H9 (cell line): Measurements from ENCODE around the gene DHH. TPM values are rescaled to one million over a fixed set of nuclear protein-coding genes. Genes with fewer than 3 reads are reported as not detected.

Experiments
- DNase-seq: peaks from one replicate; pipeline ENCODE4 v3.0.0-alpha.2; 2017
- H2AFZ ChIP-seq: one replicate; pipeline ENCODE4 v1.6.1; 2013; ENCODE audit warnings: mild to moderate bottlenecking, low read length, control low read depth, moderate library complexity
- H2AK5ac ChIP-seq: 2 replicates; pipeline ENCODE4 v1.6.1; 2013; ENCODE audit warnings: low read length, control low read depth, mixed read lengths; ENCODE audit not compliant: insufficient read length
- H2BK120ac ChIP-seq: one replicate; pipeline ENCODE4 v1.6.1; 2013; ENCODE audit warnings: low read depth, mild to moderate bottlenecking, low read length, control low read depth, inconsistent platforms; ENCODE audit not compliant: poor library complexity, severe bottlenecking
- H2BK12ac ChIP-seq: 2 replicates; pipeline ENCODE4 v1.6.1; 2013; ENCODE audit warnings: low read length, control low read depth, mixed read lengths, low read depth; ENCODE audit not compliant: insufficient read length
- H2BK15ac ChIP-seq: 2 replicates; pipeline ENCODE4 v1.6.1; 2013; ENCODE audit warnings: low read depth, low read length, control low read depth
- H2BK20ac ChIP-seq: one replicate; pipeline ENCODE4 v1.6.1; 2013; ENCODE audit warnings: low read depth, mild to moderate bottlenecking, low read length, control low read depth, inconsistent platforms; ENCODE audit not compliant: poor library complexity, severe bottlenecking
- H2BK5ac ChIP-seq: 2 replicates; pipeline ENCODE4 v1.6.1; 2013; ENCODE audit warnings: low read length, control low read depth, mixed read lengths; ENCODE audit not compliant: insufficient read length
- H3K14ac ChIP-seq: 2 replicates; pipeline ENCODE4 v1.6.1; 2013; ENCODE audit warnings: low read length, control low read depth; ENCODE audit not compliant: insufficient read depth
- H3K18ac ChIP-seq: 2 replicates; pipeline ENCODE4 v1.6.1; 2013; ENCODE audit warnings: low read depth, mild to moderate bottlenecking, mixed read lengths, low read length, control low read depth; ENCODE audit not compliant: insufficient read length
- H3K23ac ChIP-seq: 2 replicates; pipeline ENCODE4 v1.6.1; 2013; ENCODE audit warnings: low read length, control low read depth, mixed read lengths, low read depth; ENCODE audit not compliant: insufficient read length
- H3K23me2 ChIP-seq: 2 replicates; pipeline ENCODE4 v1.6.1; 2013; ENCODE audit warnings: low read depth, mild to moderate bottlenecking, mixed read lengths, low read length, control low read depth; ENCODE audit not compliant: insufficient read length, poor library complexity, severe bottlenecking
- H3K27ac ChIP-seq: 2 replicates; pipeline ENCODE4 v1.5.1; 2013; ENCODE audit warnings: low read length, control low read depth, mixed read lengths, low read depth; ENCODE audit not compliant: insufficient read length
- H3K27me3 ChIP-seq: 2 replicates; pipeline ENCODE4 v1.6.1; 2013; ENCODE audit warnings: low read length, control low read depth, inconsistent platforms; ENCODE audit not compliant: insufficient read depth
- H3K4ac ChIP-seq: 2 replicates; pipeline ENCODE4 v1.6.1; 2013; ENCODE audit warnings: low read depth, mild to moderate bottlenecking, control low read depth, inconsistent platforms, low read length, moderate library complexity
- H3K4me1 ChIP-seq: 2 replicates; pipeline ENCODE4 v1.6.1; 2013; ENCODE audit warnings: low read length, control low read depth, inconsistent platforms; ENCODE audit not compliant: insufficient read depth
- H3K4me2 ChIP-seq: 2 replicates; pipeline ENCODE4 v1.6.1; 2013; ENCODE audit warnings: low read length, control low read depth, mixed read lengths; ENCODE audit not compliant: insufficient read length, insufficient read depth
- H3K56ac ChIP-seq: 2 replicates; pipeline ENCODE4 v1.6.1; 2013; ENCODE audit warnings: low read depth, mild to moderate bottlenecking, mixed read lengths, low read length, control low read depth; ENCODE audit not compliant: insufficient read length
- H3K79me1 ChIP-seq: 2 replicates; pipeline ENCODE4 v1.6.1; 2013; ENCODE audit warnings: low read depth, mild to moderate bottlenecking, moderate library complexity, low read length, control low read depth, inconsistent platforms; ENCODE audit not compliant: insufficient read depth, poor library complexity, severe bottlenecking
- H3K79me2 ChIP-seq: 2 replicates; pipeline ENCODE4 v1.6.1; 2013; ENCODE audit warnings: low read length, control low read depth, inconsistent platforms; ENCODE audit not compliant: insufficient read depth
- H3K9ac ChIP-seq: 2 replicates; pipeline ENCODE4 v1.6.1; 2013; ENCODE audit warnings: low read length, control low read depth, mixed read lengths; ENCODE audit not compliant: insufficient read length; ENCODE audit errors: extremely low read depth
- H3K9me3 ChIP-seq: one replicate; pipeline ENCODE4 v1.6.1; 2013; ENCODE audit warnings: low read depth, low read length, inconsistent platforms; ENCODE audit not compliant: control insufficient read depth
- H3T11ph ChIP-seq: one replicate; pipeline ENCODE4 v1.6.1; 2013; ENCODE audit warnings: mild to moderate bottlenecking, low read length, control low read depth, inconsistent platforms
- H4K20me1 ChIP-seq: one replicate; pipeline ENCODE4 v1.6.1; 2013; ENCODE audit not compliant: control insufficient read depth, insufficient read length, insufficient read depth
- H4K5ac ChIP-seq: 2 replicates; pipeline ENCODE4 v1.6.1; 2013; ENCODE audit warnings: low read depth, mild to moderate bottlenecking, mixed read lengths, low read length, control low read depth; ENCODE audit not compliant: insufficient read length
- H4K8ac ChIP-seq: replicated peaks from 2 replicates; pipeline ENCODE4 v1.6.1; 2013; ENCODE audit warnings: low read length, control low read depth, mixed read lengths, low read depth; ENCODE audit not compliant: insufficient read length
- H4K91ac ChIP-seq: 2 replicates; pipeline ENCODE4 v1.6.1; 2013; ENCODE audit warnings: low read depth, mild to moderate bottlenecking, moderate library complexity, mixed read lengths, low read length, control low read depth; ENCODE audit not compliant: insufficient read length
- H3K27ac Mint-ChIP-seq, 3 experiments: 2 replicates in 2 of 3; 3 replicates in 1 of 3; pipeline ENCODE4 v1.8.0; 2020 to 2021; ENCODE audit warnings: mixed read lengths in 3 of 3, mild to moderate bottlenecking in 1 of 3, moderate library complexity in 1 of 3
- H3K27me3 Mint-ChIP-seq: 2 replicates; pipeline ENCODE4 v1.8.0; 2021; ENCODE audit warnings: low read depth, mild to moderate bottlenecking, moderate library complexity, mixed read lengths
- H3K36me3 Mint-ChIP-seq, 3 experiments: 2 replicates in 2 of 3; 3 replicates in 1 of 3; pipeline ENCODE4 v1.8.0; 2020 to 2021; ENCODE audit warnings: low read depth in 3 of 3, mixed read lengths in 3 of 3; ENCODE audit not compliant: insufficient read depth in 1 of 3
- H3K4me1 Mint-ChIP-seq, 2 experiments: 2 replicates each; pipeline ENCODE4 v1.8.0; 2020; ENCODE audit warnings: mixed read lengths in 2 of 2
- H3K4me3 Mint-ChIP-seq, 2 experiments: 2 replicates in 1 of 2; 3 replicates in 1 of 2; pipeline ENCODE4 v1.8.0; 2020 to 2021; ENCODE audit warnings: mild to moderate bottlenecking in 2 of 2, mixed read lengths in 2 of 2, moderate library complexity in 1 of 2
- H3K9me3 Mint-ChIP-seq, 2 experiments: 2 replicates in 1 of 2; 3 replicates in 1 of 2; pipeline ENCODE4 v1.8.0; 2020; ENCODE audit warnings: mild to moderate bottlenecking in 2 of 2, mixed read lengths in 2 of 2, moderate library complexity in 1 of 2
- CTCF ChIP-seq: fragments of 200-600 bp; sonication (generic); conservative IDR thresholded peaks from 3 replicates; pipeline ENCODE4 v1.8.0; 2021; ENCODE audit warnings: antibody characterized with exemption, mild to moderate bottlenecking
- WGBS: extraction: QIAGEN DNeasy Blood & Tissue Kit; methylation state at CpG from one replicate; pipeline ENCODE4 v1.1.7; 2013; ENCODE audit warnings: missing lambda C conversion rate, low lambda C conversion rate, mixed read lengths; ENCODE audit not compliant: insufficient read length; ENCODE audit errors: extremely low coverage; 5-methylcytosine and 5-hydroxymethylcytosine counted together
- total RNA-seq: library from RNA; stranded (reverse); gene quantifications from 2 replicates; pipeline ENCODE4 v1.2.1, GENCODE V29; 2021

DHH gene
- total RNA-seq, 1 experiment from 2014 or later = 0.20 TPM

GRCh38 chr12:49086116-49086515 lies 8.5 kb downstream of the DHH start:
- Histone ChIP-seq H3K9ac (no peak overlapping the region), H3K18ac (no peak overlapping the region), H4K5ac (no peak overlapping the region), H3K27ac (no peak overlapping the region), H3K4me2 (no peak overlapping the region), H3K79me1 (no peaks in the 10 kb centered on the region), H4K8ac (no peak overlapping the region), H3K4me1 (no peaks in the 10 kb centered on the region), H3K79me2 (no peaks in the 10 kb centered on the region), H2AK5ac (no peak overlapping the region), H3K56ac (no peak overlapping the region), H2BK120ac (no peak overlapping the region), H4K91ac (no peak overlapping the region), H2BK15ac (no peak overlapping the region), H3K4ac (no peak overlapping the region), H4K20me1 (peaks cover 8% of the 10 kb centered on the region), H3K9me3 (no peaks in the 10 kb centered on the region), H3K23me2 (peaks cover 12% of the 10 kb centered on the region), H2AFZ (no peak overlapping the region), H3K27me3 (peaks cover 40% of the 10 kb centered on the region), H3K14ac (no peak overlapping the region), H3T11ph (no peak overlapping the region), H2BK12ac (no peak overlapping the region), H2BK20ac (no peak overlapping the region), H2BK5ac (no peak overlapping the region), H3K23ac (no peak overlapping the region)
- no peaks in the 10 kb centered on the region for H3K9me3 Mint-ChIP-seq
- H3K4me3 Mint-ChIP-seq = no peak overlapping the region
- peaks cover 13 to 25% of the 10 kb centered on the region in 2 experiments for H3K4me1 Mint-ChIP-seq
- peaks cover 78% of the 10 kb centered on the region for H3K27me3 Mint-ChIP-seq
- H3K36me3 Mint-ChIP-seq = peaks cover 0 to 2% (median 0%) of the 10 kb centered on the region in 3 experiments; a peak in 2 of 7 replicates
- DNase-seq = no peak
- no peak overlapping the region for H3K27ac Mint-ChIP-seq
- WGBS = no CpG with 5 or more reads among the region's 3 CpGs
- no peak for TF ChIP-seq CTCF
